ENCODE measurements around the gene HOXC4.

DNA sequence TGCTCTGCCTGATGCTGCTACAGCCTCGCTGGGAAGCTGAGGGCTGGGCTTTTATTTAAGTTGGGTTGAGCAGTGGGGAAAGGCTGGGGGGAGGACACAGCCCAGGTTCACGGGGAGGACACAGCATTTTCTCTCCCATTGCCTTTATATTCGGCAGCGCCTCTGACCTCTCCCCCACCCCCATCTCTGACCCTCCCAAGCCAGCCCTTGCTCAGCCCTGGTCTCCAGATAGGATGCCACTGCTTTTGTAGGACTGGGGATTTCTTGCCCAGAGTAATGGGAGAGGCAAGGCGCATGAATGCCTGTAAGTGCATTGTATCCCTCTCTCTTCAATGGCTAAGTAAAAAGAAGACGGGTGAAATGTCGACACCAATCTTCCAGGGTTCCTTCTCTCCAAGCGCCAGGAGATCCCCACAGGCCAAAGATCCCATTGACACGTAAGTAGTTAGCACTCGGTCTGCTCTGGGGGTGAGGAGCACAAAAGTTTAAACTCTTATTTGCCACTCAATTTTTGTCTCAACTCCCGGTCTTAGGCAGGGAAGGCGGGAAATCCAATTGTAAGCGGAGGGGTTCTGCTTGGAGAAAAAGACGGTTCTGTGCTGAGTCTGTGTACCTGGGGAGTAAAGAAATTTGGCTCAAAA lies 4.6 kb downstream of the HOXC4 start:
- TF ChIP-seq, protein P1, sequence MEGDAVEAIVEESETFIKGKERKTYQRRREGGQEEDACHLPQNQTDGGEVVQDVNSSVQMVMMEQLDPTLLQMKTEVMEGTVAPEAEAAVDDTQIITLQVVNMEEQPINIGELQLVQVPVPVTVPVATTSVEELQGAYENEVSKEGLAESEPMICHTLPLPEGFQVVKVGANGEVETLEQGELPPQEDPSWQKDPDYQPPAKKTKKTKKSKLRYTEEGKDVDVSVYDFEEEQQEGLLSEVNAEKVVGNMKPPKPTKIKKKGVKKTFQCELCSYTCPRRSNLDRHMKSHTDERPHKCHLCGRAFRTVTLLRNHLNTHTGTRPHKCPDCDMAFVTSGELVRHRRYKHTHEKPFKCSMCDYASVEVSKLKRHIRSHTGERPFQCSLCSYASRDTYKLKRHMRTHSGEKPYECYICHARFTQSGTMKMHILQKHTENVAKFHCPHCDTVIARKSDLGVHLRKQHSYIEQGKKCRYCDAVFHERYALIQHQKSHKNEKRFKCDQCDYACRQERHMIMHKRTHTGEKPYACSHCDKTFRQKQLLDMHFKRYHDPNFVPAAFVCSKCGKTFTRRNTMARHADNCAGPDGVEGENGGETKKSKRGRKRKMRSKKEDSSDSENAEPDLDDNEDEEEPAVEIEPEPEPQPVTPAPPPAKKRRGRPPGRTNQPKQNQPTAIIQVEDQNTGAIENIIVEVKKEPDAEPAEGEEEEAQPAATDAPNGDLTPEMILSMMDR (IDR thresholded peaks at IDR 0.05), result no peak
- TF ChIP-seq POLR2A (IDR thresholded peaks at IDR 0.05), result no peak
